IMR-90 (cell line): ENCODE measurements around the gene PRICKLE2. TPM values are rescaled to one million over a fixed set of nuclear protein-coding genes. Genes with fewer than 3 reads are reported as not detected.

Experiments
- ATAC-seq: fragments of 200-7000 bp; cut with Tn5 transposase; 2 replicates; pipeline ENCODE4 v1.9.1; 2020; ENCODE audit warnings: low read depth, mild to moderate bottlenecking, moderate library complexity
- BruUV-seq: library from RNA; stranded (reverse); fragments of 400-500 nt; replicated peaks from 2 replicates; lab custom pipeline; 2021; lab: Mats Ljungman, UMichigan
- CTCF ChIA-PET: fragments of 300-600 bp; formaldehyde crosslinking; extraction: SDS; loops from one replicate; lab custom pipeline; 2021; ENCODE audit warnings: antibody characterized with exemption; lab: Yijun Ruan, JAX
- POLR2A ChIA-PET: fragments of 300-600 bp; sonication (Branson Sonifier 250); formaldehyde crosslinking; loops from one replicate; lab custom pipeline; 2022; ENCODE audit warnings: antibody characterized with exemption; ENCODE audit not compliant: unreplicated experiment; lab: Charles Lee
- DNase-seq: peaks from one replicate; pipeline ENCODE4 v3.0.0; 2013
- H2AFZ ChIP-seq: replicated peaks from 2 replicates; pipeline ENCODE3; 2013; ENCODE audit warnings: low read length, mild to moderate bottlenecking; ENCODE audit not compliant: poor library complexity
- H2AK5ac ChIP-seq: 2 replicates; pipeline ENCODE4 v1.6.1; 2013; ENCODE audit warnings: low read depth, low read length, inconsistent platforms
- H2AK9ac ChIP-seq: replicated peaks from 2 replicates; pipeline ENCODE3; 2013; ENCODE audit warnings: mild to moderate bottlenecking, low read depth, low read length, moderate library complexity; ENCODE audit not compliant: poor library complexity
- H2BK120ac ChIP-seq: 2 replicates; pipeline ENCODE4 v1.6.1; 2013; ENCODE audit warnings: low read depth, low read length, inconsistent platforms
- H2BK15ac ChIP-seq: 3 replicates; pipeline ENCODE4 v1.6.1; 2013; ENCODE audit warnings: low read depth, low read length, inconsistent platforms
- H2BK20ac ChIP-seq: 2 replicates; pipeline ENCODE4 v1.6.1; 2013; ENCODE audit warnings: low read depth, mild to moderate bottlenecking, inconsistent platforms, low read length, moderate library complexity
- H2BK5ac ChIP-seq: 2 replicates; pipeline ENCODE4 v1.6.1; 2013; ENCODE audit warnings: mild to moderate bottlenecking, low read depth, low read length, inconsistent platforms; ENCODE audit not compliant: poor library complexity, severe bottlenecking
- H3K14ac ChIP-seq: replicated peaks from 2 replicates; pipeline ENCODE4 v1.6.1; 2013; ENCODE audit warnings: low read depth, low read length, inconsistent platforms
- H3K18ac ChIP-seq: 2 replicates; pipeline ENCODE4 v1.6.1; 2013; ENCODE audit warnings: low read depth, low read length, control low read depth
- H3K23ac ChIP-seq: 2 replicates; pipeline ENCODE4 v1.6.1; 2013; ENCODE audit warnings: low read depth, low read length, inconsistent platforms
- H3K27ac ChIP-seq: 2 replicates; pipeline ENCODE4 v1.5.1; 2013; ENCODE audit warnings: mild to moderate bottlenecking, control low read depth, low read length; ENCODE audit not compliant: insufficient read depth
- H3K27me3 ChIP-seq: 2 replicates; pipeline ENCODE4 v1.6.1; 2013; ENCODE audit warnings: low read length; ENCODE audit not compliant: control insufficient read depth, insufficient read depth
- H3K36me3 ChIP-seq: 2 replicates; pipeline ENCODE4 v1.6.1; 2013; ENCODE audit warnings: low read length, mixed read lengths; ENCODE audit not compliant: control insufficient read depth, insufficient read depth
- H3K4ac ChIP-seq: 2 replicates; pipeline ENCODE4 v1.6.1; 2013; ENCODE audit warnings: low read depth, low read length, inconsistent platforms
- H3K4me1 ChIP-seq: 2 replicates; pipeline ENCODE4 v1.6.1; 2013; ENCODE audit warnings: low read length, mixed read lengths; ENCODE audit not compliant: control insufficient read depth, insufficient read depth
- H3K4me2 ChIP-seq: 2 replicates; pipeline ENCODE4 v1.6.1; 2013; ENCODE audit warnings: low read depth, mild to moderate bottlenecking, control low read depth, low read length, moderate library complexity
- H3K4me3 ChIP-seq: 2 replicates; pipeline ENCODE4 v1.5.1; 2013; ENCODE audit warnings: low read depth, mild to moderate bottlenecking, control low read depth, low read length, moderate library complexity; ENCODE audit not compliant: insufficient read depth
- H3K56ac ChIP-seq: 2 replicates; pipeline ENCODE4 v1.6.1; 2013; ENCODE audit warnings: low read length, inconsistent platforms; ENCODE audit not compliant: insufficient read depth; ENCODE audit errors: extremely low read depth
- H3K79me1 ChIP-seq, 2 experiments: 2 replicates each; pipeline ENCODE4 v1.6.1; 2013; ENCODE audit warnings: low read length in 2 of 2, inconsistent platforms in 1 of 2, low read depth in 1 of 2
- H3K9ac ChIP-seq: 2 replicates; pipeline ENCODE4 v1.6.1; 2013; ENCODE audit warnings: low read depth, low read length, control low read depth
- H3K9me1 ChIP-seq: 2 replicates; pipeline ENCODE4 v1.6.1; 2013; ENCODE audit warnings: low read length, inconsistent platforms; ENCODE audit not compliant: insufficient read depth
- H3K9me3 ChIP-seq: 2 replicates; pipeline ENCODE4 v1.6.1; 2013; ENCODE audit warnings: low read length; ENCODE audit not compliant: control insufficient read depth, insufficient read depth
- H4K20me1 ChIP-seq: 2 replicates; pipeline ENCODE4 v1.6.1; 2013; ENCODE audit warnings: low read length, inconsistent platforms; ENCODE audit not compliant: insufficient read depth
- H4K5ac ChIP-seq: 2 replicates; pipeline ENCODE4 v1.6.1; 2013; ENCODE audit warnings: mild to moderate bottlenecking, low read depth, low read length, control low read depth
- H4K8ac ChIP-seq, 2 experiments: 2 replicates each; pipeline ENCODE4 v1.6.1; 2013; ENCODE audit warnings: low read depth in 2 of 2, low read length in 2 of 2, control low read depth in 1 of 2, inconsistent platforms in 1 of 2
- H4K91ac ChIP-seq: 2 replicates; pipeline ENCODE4 v1.6.1; 2013; ENCODE audit warnings: low read depth, low read length, inconsistent platforms; ENCODE audit not compliant: insufficient read depth
- BHLHE40 ChIP-seq: fragments of 150-350 bp; IDR thresholded peaks from 2 replicates; pipeline ENCODE4 v1.6.1; 2016; ENCODE audit warnings: mild to moderate bottlenecking, low read depth, low read length
- CEBPB ChIP-seq: IDR thresholded peaks from 2 replicates; pipeline ENCODE4 v1.6.1; 2012; ENCODE audit warnings: low read depth, low read length, improper control_type of control experiment
- CHD1 ChIP-seq: IDR thresholded peaks from 2 replicates; pipeline ENCODE4 v1.6.1; 2012; ENCODE audit warnings: low read depth, low read length, improper control_type of control experiment
- ELK1 ChIP-seq: fragments of 150-350 bp; IDR thresholded peaks from 2 replicates; pipeline ENCODE4 v1.6.1; 2016; ENCODE audit warnings: low read depth, mild to moderate bottlenecking, low read length, moderate library complexity, borderline replicate concordance
- FOS ChIP-seq: fragments of 150-350 bp; IDR thresholded peaks from 2 replicates; pipeline ENCODE4 v1.6.1; 2016; ENCODE audit warnings: low read depth, low read length
- MAFK ChIP-seq: IDR thresholded peaks from 2 replicates; pipeline ENCODE4 v1.6.1; 2012; ENCODE audit warnings: low read depth, low read length, improper control_type of control experiment
- MAZ ChIP-seq: IDR thresholded peaks from 2 replicates; pipeline ENCODE4 v1.6.1; 2012; ENCODE audit warnings: low read depth, mild to moderate bottlenecking, low read length, improper control_type of control experiment, moderate library complexity, borderline replicate concordance
- MXI1 ChIP-seq: IDR thresholded peaks from 2 replicates; pipeline ENCODE4 v1.6.1; 2012; ENCODE audit warnings: low read depth, mild to moderate bottlenecking, low read length, moderate library complexity, borderline replicate concordance
- NFE2L2 ChIP-seq: fragments of 150-350 bp; IDR thresholded peaks from 2 replicates; pipeline ENCODE4 v1.6.1; 2016; ENCODE audit warnings: low read depth, mild to moderate bottlenecking, low read length
- POLR2A ChIP-seq: IDR thresholded peaks from 2 replicates; pipeline ENCODE4 v1.6.1; 2012; ENCODE audit warnings: mild to moderate bottlenecking, low read depth, low read length
- RAD21 ChIP-seq: IDR thresholded peaks from 2 replicates; pipeline ENCODE4 v1.6.1; 2012; ENCODE audit warnings: low read length, improper control_type of control experiment
- RCOR1 ChIP-seq: IDR thresholded peaks from 2 replicates; pipeline ENCODE4 v1.6.1; 2012; ENCODE audit warnings: mild to moderate bottlenecking, low read length, improper control_type of control experiment; ENCODE audit not compliant: insufficient replicate concordance
- RFX5 ChIP-seq: IDR thresholded peaks from 2 replicates; pipeline ENCODE4 v1.8.0; 2012; ENCODE audit warnings: low read depth, mild to moderate bottlenecking, low read length, moderate library complexity
- SMC3 ChIP-seq: fragments of 150-350 bp; IDR thresholded peaks from 2 replicates; pipeline ENCODE4 v1.6.1; 2016; ENCODE audit warnings: low read depth, mild to moderate bottlenecking, antibody characterized with exemption, low read length, moderate library complexity
- WGBS, 2 experiments: methylation state at CpG; one replicate each; pipeline versions ENCODE4 v1.1.5 to v1.1.7; 2013; ENCODE audit warnings: missing lambda C conversion rate in 2 of 2; ENCODE audit not compliant: insufficient read length in 1 of 2; ENCODE audit errors: extremely low coverage in 2 of 2; 5-methylcytosine and 5-hydroxymethylcytosine counted together
- dilution Hi-C: fragments of 300-500 bp; cut with HindIII; formaldehyde crosslinking; loops from one replicate; pipeline ENCODE4 v1.14.3; 2018; ENCODE audit warnings: low sequenced_read_pairs; ENCODE audit not compliant: unreplicated experiment
- in situ Hi-C: fragments of 300-500 bp; cut with MboI; formaldehyde crosslinking; loops from 3 replicates; pipeline ENCODE4 v1.14.3; 2019; ENCODE audit warnings: low sequenced_read_pairs, inconsistent platforms, mixed read lengths
- intact Hi-C: fragments of 100-400 bp; cut with micrococcal nuclease; formaldehyde crosslinking; loops from 2 replicates; pipeline ENCODE4 v1.10.0; 2022
- polyA plus RNA-seq, 3 experiments: library from polyadenylated mRNA; depleted of rRNA; stranded (reverse); fragments of >200 nt; gene quantifications; 2 replicates each; pipeline ENCODE4 v1.2.3, GENCODE V29; 2012; ENCODE audit warnings: low replicate concordance in 1 of 3
- total RNA-seq: library from RNA; depleted of rRNA; stranded (reverse); fragments of >200 nt; gene quantifications from 2 replicates; pipeline ENCODE4 v1.2.3, GENCODE V29; 2012
- TF ChIP-seq, protein P1 (sequence below): fragments of 150-350 bp; IDR thresholded peaks from 2 replicates; pipeline ENCODE4 v1.6.1; 2017; ENCODE audit warnings: mild to moderate bottlenecking, antibody characterized with exemption, low read length, low read depth
- TF ChIP-seq, protein P2 (sequence below): conservative IDR thresholded peaks from 2 replicates; pipeline ENCODE4 v1.5.1; 2012; ENCODE audit warnings: mild to moderate bottlenecking, low read depth, low read length, improper control_type of control experiment

Gene PRICKLE2
- total and polyA plus RNA-seq, 2 of the 4 experiments (the other 2 are of a cell fraction): 4.1 to 14.2 TPM

DNA sequence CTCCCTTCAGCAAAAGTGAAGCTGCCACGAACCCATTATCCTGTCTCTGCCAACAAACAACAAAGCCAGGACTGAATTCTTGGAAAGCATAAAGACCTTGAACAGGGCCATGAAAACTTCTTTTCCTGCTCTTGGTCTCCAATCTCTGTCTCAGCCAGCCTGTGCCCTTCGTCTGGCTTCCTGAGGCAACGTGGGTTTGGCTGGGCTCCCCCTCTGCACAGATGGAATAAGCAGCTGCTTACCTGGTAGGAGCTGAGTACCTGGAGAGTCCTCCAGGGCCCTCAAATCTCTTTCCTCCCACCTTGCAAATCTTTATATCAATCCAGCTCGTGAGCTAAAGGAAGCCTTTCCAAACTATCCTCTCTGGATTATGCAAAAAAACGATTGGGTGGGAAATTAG, 104.4 kb downstream of the PRICKLE2 start:
- H3K36me3 ChIP-seq: peaks cover 10% of the 10 kb centered on the region
- H2BK120ac ChIP-seq: no peak overlapping the region
- H4K8ac ChIP-seq: no peak overlapping the region
- no peak overlapping the region for H3K23ac ChIP-seq
- no TSS peak for BruUV-seq
- no peak overlapping the region for H3K4ac ChIP-seq
- no peak overlapping the region for H2BK15ac ChIP-seq
- TF ChIP-seq MAFK (no peak), BHLHE40 (no peak), CHD1 (no peak), RAD21 (no peak), ELK1 (no peak), CEBPB (no peak), RFX5 (no peak), POLR2A (no peak), RCOR1 (no peak), MAZ (no peak), MXI1 (no peak), FOS (no peak), SMC3 (no peak), NFE2L2 (no peak)
- TF ChIP-seq, protein P1, sequence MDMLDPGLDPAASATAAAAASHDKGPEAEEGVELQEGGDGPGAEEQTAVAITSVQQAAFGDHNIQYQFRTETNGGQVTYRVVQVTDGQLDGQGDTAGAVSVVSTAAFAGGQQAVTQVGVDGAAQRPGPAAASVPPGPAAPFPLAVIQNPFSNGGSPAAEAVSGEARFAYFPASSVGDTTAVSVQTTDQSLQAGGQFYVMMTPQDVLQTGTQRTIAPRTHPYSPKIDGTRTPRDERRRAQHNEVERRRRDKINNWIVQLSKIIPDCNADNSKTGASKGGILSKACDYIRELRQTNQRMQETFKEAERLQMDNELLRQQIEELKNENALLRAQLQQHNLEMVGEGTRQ: no peak
- TF ChIP-seq, protein P2, sequence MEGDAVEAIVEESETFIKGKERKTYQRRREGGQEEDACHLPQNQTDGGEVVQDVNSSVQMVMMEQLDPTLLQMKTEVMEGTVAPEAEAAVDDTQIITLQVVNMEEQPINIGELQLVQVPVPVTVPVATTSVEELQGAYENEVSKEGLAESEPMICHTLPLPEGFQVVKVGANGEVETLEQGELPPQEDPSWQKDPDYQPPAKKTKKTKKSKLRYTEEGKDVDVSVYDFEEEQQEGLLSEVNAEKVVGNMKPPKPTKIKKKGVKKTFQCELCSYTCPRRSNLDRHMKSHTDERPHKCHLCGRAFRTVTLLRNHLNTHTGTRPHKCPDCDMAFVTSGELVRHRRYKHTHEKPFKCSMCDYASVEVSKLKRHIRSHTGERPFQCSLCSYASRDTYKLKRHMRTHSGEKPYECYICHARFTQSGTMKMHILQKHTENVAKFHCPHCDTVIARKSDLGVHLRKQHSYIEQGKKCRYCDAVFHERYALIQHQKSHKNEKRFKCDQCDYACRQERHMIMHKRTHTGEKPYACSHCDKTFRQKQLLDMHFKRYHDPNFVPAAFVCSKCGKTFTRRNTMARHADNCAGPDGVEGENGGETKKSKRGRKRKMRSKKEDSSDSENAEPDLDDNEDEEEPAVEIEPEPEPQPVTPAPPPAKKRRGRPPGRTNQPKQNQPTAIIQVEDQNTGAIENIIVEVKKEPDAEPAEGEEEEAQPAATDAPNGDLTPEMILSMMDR: no peak
- H2AK5ac ChIP-seq: no peak overlapping the region
- H3K27me3 ChIP-seq: no peaks in the 10 kb centered on the region
- no peak overlapping the region for H2AK9ac ChIP-seq
- ATAC-seq (no peak), DNase-seq (no peak)
- H3K79me1 ChIP-seq: peaks cover 16 to 25% of the 10 kb centered on the region in 2 experiments
- H4K20me1 ChIP-seq: 0 out of 2 replicates have a peak, but pooled peaks cover 9% of the 10 kb centered on the region
- H3K27ac ChIP-seq: no peak overlapping the region
- WGBS, 2 experiments: no CpG with 5 or more reads among the region's 5 CpGs
- POLR2A ChIA-PET: no interaction called here
- no peak overlapping the region for H2AFZ ChIP-seq
- no peak overlapping the region for H3K56ac ChIP-seq
- H3K9ac ChIP-seq: no peak overlapping the region
- H3K4me1 ChIP-seq: no peaks in the 10 kb centered on the region
- no peaks in the 10 kb centered on the region for H3K9me3 ChIP-seq
- H3K4me2 ChIP-seq: no peak overlapping the region
- dilution Hi-C loops: no loop called here
- no peak overlapping the region for H4K91ac ChIP-seq
- H4K5ac ChIP-seq: no peak overlapping the region
- peaks cover 5% of the 10 kb centered on the region; the same call in 1 of the 2 replicates for H3K9me1 ChIP-seq
- CTCF ChIA-PET: no interaction called here
- no peak overlapping the region for H3K4me3 ChIP-seq
- intact Hi-C loops: no loop called here
- H2BK20ac ChIP-seq: no peak overlapping the region
- H2BK5ac ChIP-seq: no peak overlapping the region
- H3K18ac ChIP-seq: no peak overlapping the region
- no peak overlapping the region for H3K14ac ChIP-seq
- in situ Hi-C loops: no loop called here
